Measurements from ENCODE around the gene FBXL4.

- TF ChIP-seq CTCF (conservative IDR thresholded peaks at IDR 0.05 in 1 of 2, IDR thresholded peaks at IDR 0.05 in 1 of 2; ENCODE audit: low read depth in 1 of 2, low read length in 2 of 2), result no peak
- no peak for TF ChIP-seq EZH2 (IDR thresholded peaks at IDR 0.05; ENCODE audit: low read length, missing control alignments)
These were observed 23.6 kb upstream of the FBXL4 start for GRCh38 chr6:98971303-98971702.
